Measurements from ENCODE around the gene MAP3K2.

MAP3K2 gene

DNA sequence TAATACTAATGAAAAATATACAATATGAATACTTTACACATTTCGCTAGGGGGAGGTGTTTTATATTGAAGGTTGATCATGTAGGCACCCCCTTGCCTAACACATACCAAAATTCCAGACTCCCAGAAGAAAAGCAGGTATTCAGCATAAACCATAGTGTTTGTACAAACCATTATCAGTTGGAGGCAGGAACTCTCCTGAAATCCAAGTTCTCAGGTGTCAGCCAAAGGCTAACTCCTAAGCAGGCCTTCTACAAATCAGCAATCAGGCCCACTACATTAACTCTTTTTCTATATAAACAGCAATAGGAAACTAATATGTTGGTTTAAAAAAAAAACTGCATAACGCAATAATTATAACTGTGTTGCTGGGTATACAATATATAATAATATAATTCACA is 44.5 kb downstream of the MAP3K2 start:
- no peak overlapping the region for H3K27ac ChIP-seq (ENCODE audit: low read depth, low read length)
- H3K9me3 ChIP-seq (ENCODE audit: control insufficient read depth, insufficient read depth, low read depth, low read length), result no peaks in the 10 kb centered on the region
- H3K4me3 ChIP-seq (ENCODE audit: low read depth, low read length), result no peak overlapping the region
- H3K4me1 ChIP-seq (ENCODE audit: control insufficient read depth, insufficient read depth, low read length), result no peaks in the 10 kb centered on the region
- no peaks in the 10 kb centered on the region for H3K27me3 ChIP-seq (ENCODE audit: control insufficient read depth, insufficient read depth, low read length)
- H3K9ac ChIP-seq (ENCODE audit: low read length), result no peak overlapping the region
- peaks cover 11% of the 10 kb centered on the region for H3K36me3 ChIP-seq (ENCODE audit: control insufficient read depth, insufficient read depth, low read length)

GRCh38 chr2:127342101-127342500 is 45.7 kb downstream of the MAP3K2 start:
- Histone ChIP-seq H3K36me3 (ENCODE audit: control insufficient read depth, insufficient read depth, low read length) (peaks cover 17% of the 10 kb centered on the region), H3K9me3 (ENCODE audit: control insufficient read depth, insufficient read depth, low read depth, low read length) (no peaks in the 10 kb centered on the region), H3K9ac (ENCODE audit: low read length) (no peak overlapping the region), H3K4me3 (ENCODE audit: low read depth, low read length) (no peak overlapping the region), H3K27ac (ENCODE audit: low read depth, low read length) (no peak overlapping the region), H3K27me3 (ENCODE audit: control insufficient read depth, insufficient read depth, low read length) (no peaks in the 10 kb centered on the region), H3K4me1 (ENCODE audit: control insufficient read depth, insufficient read depth, low read length) (no peaks in the 10 kb centered on the region)

DNA sequence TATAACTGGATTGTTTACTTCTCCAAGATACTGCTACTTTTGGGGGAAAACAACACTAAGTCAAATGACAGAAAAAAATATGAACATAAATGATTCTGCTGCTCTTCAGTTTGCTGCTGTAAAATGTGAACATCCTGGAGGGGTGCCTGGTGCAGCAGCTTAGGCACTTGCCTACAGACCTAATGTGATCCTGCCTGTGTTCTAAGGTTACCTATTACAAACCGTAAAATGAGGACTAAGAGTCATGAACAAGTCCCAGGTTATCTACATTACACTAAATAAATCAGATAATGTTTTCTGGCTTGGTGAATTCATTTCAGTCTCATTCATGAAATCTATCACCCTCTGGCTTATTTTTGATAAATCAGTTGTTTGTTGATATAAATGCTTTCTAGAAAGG is 55.4 kb downstream of the MAP3K2 start:
- no peaks in the 10 kb centered on the region for H3K9me3 ChIP-seq (ENCODE audit: control insufficient read depth, insufficient read depth, low read depth, low read length)
- H3K27me3 ChIP-seq (ENCODE audit: control insufficient read depth, insufficient read depth, low read length), result no peaks in the 10 kb centered on the region
- H3K36me3 ChIP-seq (ENCODE audit: control insufficient read depth, insufficient read depth, low read length), result peaks cover 19% of the 10 kb centered on the region
- H3K9ac ChIP-seq (ENCODE audit: low read length), result no peak overlapping the region
- no peak overlapping the region for H3K4me3 ChIP-seq (ENCODE audit: low read depth, low read length)
- H3K27ac ChIP-seq (ENCODE audit: low read depth, low read length), result no peak overlapping the region
- no peaks in the 10 kb centered on the region for H3K4me1 ChIP-seq (ENCODE audit: control insufficient read depth, insufficient read depth, low read length)

GRCh38 chr2:127330753-127331152 is 57.0 kb downstream of the MAP3K2 start:
- Histone ChIP-seq H3K4me1 (ENCODE audit: control insufficient read depth, insufficient read depth, low read length) (no peaks in the 10 kb centered on the region), H3K36me3 (ENCODE audit: control insufficient read depth, insufficient read depth, low read length) (peaks cover 22% of the 10 kb centered on the region), H3K27ac (ENCODE audit: low read depth, low read length) (no peak overlapping the region)

GRCh38 chr2:127326289-127326945 is 61.4 kb downstream of the MAP3K2 start:
- Histone ChIP-seq H3K4me3 (ENCODE audit: low read depth, low read length) (no peak overlapping the region), H3K27me3 (ENCODE audit: control insufficient read depth, insufficient read depth, low read length) (no peaks in the 10 kb centered on the region), H3K9ac (ENCODE audit: low read length) (no peak overlapping the region), H3K27ac (ENCODE audit: low read depth, low read length) (no peak overlapping the region), H3K9me3 (ENCODE audit: control insufficient read depth, insufficient read depth, low read depth, low read length) (no peaks in the 10 kb centered on the region), H3K36me3 (ENCODE audit: control insufficient read depth, insufficient read depth, low read length) (peaks cover 39% of the 10 kb centered on the region), H3K4me1 (ENCODE audit: control insufficient read depth, insufficient read depth, low read length) (no peaks in the 10 kb centered on the region)

More at GRCh38 chr2:127330753-127331152, 57.0 kb downstream of the MAP3K2 start:
- Histone ChIP-seq H3K9ac (ENCODE audit: low read length) (no peak overlapping the region), H3K27me3 (ENCODE audit: control insufficient read depth, insufficient read depth, low read length) (no peaks in the 10 kb centered on the region), H3K4me3 (ENCODE audit: low read depth, low read length) (no peak overlapping the region), H3K9me3 (ENCODE audit: control insufficient read depth, insufficient read depth, low read depth, low read length) (no peaks in the 10 kb centered on the region)

DNA sequence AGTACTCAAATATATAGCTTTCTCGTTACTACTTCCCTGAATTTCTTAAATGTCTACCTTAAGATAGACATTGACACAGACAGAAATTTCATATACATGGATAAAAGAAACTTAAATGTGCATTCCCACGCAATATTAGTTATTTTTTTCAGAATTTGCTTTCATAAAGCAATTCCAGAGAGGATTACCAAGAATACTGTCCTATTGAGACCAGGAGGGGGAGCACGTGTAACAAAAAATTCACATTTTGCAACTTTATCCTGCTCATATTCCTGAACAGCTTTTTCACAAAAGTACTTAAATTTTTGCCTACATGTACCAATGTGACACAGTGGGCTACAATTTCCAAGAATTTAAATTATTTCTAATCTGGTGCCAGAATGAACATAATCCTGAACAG is 63.1 kb downstream of the MAP3K2 start:
- no peaks in the 10 kb centered on the region for H3K4me1 ChIP-seq (ENCODE audit: control insufficient read depth, insufficient read depth, low read length)
- peaks cover 38% of the 10 kb centered on the region for H3K36me3 ChIP-seq (ENCODE audit: control insufficient read depth, insufficient read depth, low read length)
- H3K27me3 ChIP-seq (ENCODE audit: control insufficient read depth, insufficient read depth, low read length), result no peaks in the 10 kb centered on the region
- H3K9ac ChIP-seq (ENCODE audit: low read length), result no peak overlapping the region
- H3K27ac ChIP-seq (ENCODE audit: low read depth, low read length), result no peak overlapping the region
- no peak overlapping the region for H3K4me3 ChIP-seq (ENCODE audit: low read depth, low read length)
- no peaks in the 10 kb centered on the region for H3K9me3 ChIP-seq (ENCODE audit: control insufficient read depth, insufficient read depth, low read depth, low read length)

DNA sequence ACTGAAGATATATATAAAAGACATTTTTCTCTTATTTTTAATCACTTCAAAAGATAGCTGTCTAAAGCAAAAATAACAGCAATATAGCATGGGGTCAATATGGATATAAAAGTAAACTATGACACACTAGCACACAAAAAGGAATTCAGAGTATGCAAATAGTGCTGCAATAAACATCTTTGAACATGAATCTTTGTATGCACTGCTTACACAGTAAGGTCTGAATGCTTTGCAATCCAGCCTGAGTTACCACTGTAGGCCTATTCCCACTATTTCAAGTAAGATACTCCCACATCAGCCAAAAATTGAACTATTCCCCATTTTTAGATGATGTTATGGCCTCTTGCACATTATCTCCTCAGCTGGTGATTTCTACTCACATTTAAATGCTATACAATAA is 66.5 kb downstream of the MAP3K2 start:
- no peak overlapping the region for H3K4me3 ChIP-seq (ENCODE audit: low read depth, low read length)
- H3K27ac ChIP-seq (ENCODE audit: low read depth, low read length), result no peak overlapping the region
- no peaks in the 10 kb centered on the region for H3K4me1 ChIP-seq (ENCODE audit: control insufficient read depth, insufficient read depth, low read length)
- H3K9ac ChIP-seq (ENCODE audit: low read length), result no peak overlapping the region
- H3K27me3 ChIP-seq (ENCODE audit: control insufficient read depth, insufficient read depth, low read length), result no peaks in the 10 kb centered on the region
- no peaks in the 10 kb centered on the region for H3K9me3 ChIP-seq (ENCODE audit: control insufficient read depth, insufficient read depth, low read depth, low read length)
- H3K36me3 ChIP-seq (ENCODE audit: control insufficient read depth, insufficient read depth, low read length), result peaks cover 54% of the 10 kb centered on the region

- no peaks in the 10 kb centered on the region for H3K9me3 ChIP-seq (ENCODE audit: control insufficient read depth, insufficient read depth, low read depth, low read length)
- H3K4me3 ChIP-seq (ENCODE audit: low read depth, low read length), result no peak overlapping the region
- no peaks in the 10 kb centered on the region for H3K27me3 ChIP-seq (ENCODE audit: control insufficient read depth, insufficient read depth, low read length)
- H3K4me1 ChIP-seq (ENCODE audit: control insufficient read depth, insufficient read depth, low read length), result no peaks in the 10 kb centered on the region
- H3K36me3 ChIP-seq (ENCODE audit: control insufficient read depth, insufficient read depth, low read length), result peaks cover 55% of the 10 kb centered on the region
- H3K27ac ChIP-seq (ENCODE audit: low read depth, low read length), result no peak overlapping the region
- H3K9ac ChIP-seq (ENCODE audit: low read length), result no peak overlapping the region
Measured at GRCh38 chr2:127320586-127321275, 67.0 kb downstream of the MAP3K2 start.

GRCh38 chr2:127320067-127320466 is 67.7 kb downstream of the MAP3K2 start:
- peaks cover 55% of the 10 kb centered on the region for H3K36me3 ChIP-seq (ENCODE audit: control insufficient read depth, insufficient read depth, low read length)
- H3K27ac ChIP-seq (ENCODE audit: low read depth, low read length), result no peak overlapping the region
- no peaks in the 10 kb centered on the region for H3K9me3 ChIP-seq (ENCODE audit: control insufficient read depth, insufficient read depth, low read depth, low read length)
- H3K9ac ChIP-seq (ENCODE audit: low read length), result no peak overlapping the region
- no peaks in the 10 kb centered on the region for H3K4me1 ChIP-seq (ENCODE audit: control insufficient read depth, insufficient read depth, low read length)
- no peak overlapping the region for H3K4me3 ChIP-seq (ENCODE audit: low read depth, low read length)
- H3K27me3 ChIP-seq (ENCODE audit: control insufficient read depth, insufficient read depth, low read length), result no peaks in the 10 kb centered on the region

DNA sequence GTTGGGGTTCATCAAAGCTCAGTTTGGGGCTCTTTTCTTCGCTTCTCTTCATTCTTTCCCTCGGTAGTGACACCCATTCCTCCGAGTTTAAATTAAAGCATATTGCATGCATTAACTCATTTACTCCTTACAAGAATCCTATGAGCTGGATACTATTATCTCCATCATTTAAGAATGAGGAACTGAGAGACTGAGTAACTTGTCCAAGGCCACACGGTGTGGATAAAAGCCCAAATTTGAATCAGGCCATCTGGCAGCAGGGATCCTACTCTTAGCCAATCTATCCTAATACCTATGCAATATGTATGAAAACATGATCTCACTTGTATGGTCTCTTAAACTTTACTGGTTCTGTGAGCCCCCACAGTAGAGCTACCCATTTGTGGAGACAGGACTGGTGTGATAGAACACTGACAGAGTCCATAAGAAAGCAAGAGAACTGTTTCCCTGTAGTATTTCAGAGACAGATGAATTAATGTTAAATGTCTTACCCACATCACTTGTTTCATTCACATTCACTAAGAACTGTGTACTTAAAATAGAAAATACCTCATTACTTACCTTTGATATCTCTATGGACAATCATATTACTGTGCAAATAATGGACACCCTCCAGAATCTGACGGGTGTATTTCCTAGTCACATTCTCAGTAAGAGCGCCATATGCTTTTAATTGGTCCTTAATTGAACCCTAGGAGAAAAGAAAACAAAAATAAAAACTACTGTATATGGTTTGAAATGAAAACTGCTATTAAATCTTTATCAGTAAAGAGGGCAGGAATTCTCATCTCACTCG is 73.4 kb downstream of the MAP3K2 start:
- Histone ChIP-seq H3K36me3 (ENCODE audit: control insufficient read depth, insufficient read depth, low read length) (peaks cover 48% of the 10 kb centered on the region), H3K9me3 (ENCODE audit: control insufficient read depth, insufficient read depth, low read depth, low read length) (no peaks in the 10 kb centered on the region), H3K4me1 (ENCODE audit: control insufficient read depth, insufficient read depth, low read length) (no peaks in the 10 kb centered on the region), H3K27ac (ENCODE audit: low read depth, low read length) (no peak overlapping the region), H3K4me3 (ENCODE audit: low read depth, low read length) (no peak overlapping the region), H3K9ac (ENCODE audit: low read length) (no peak overlapping the region), H3K27me3 (ENCODE audit: control insufficient read depth, insufficient read depth, low read length) (no peaks in the 10 kb centered on the region)

GRCh38 chr2:127313406-127313805 is 74.4 kb downstream of the MAP3K2 start:
- Histone ChIP-seq H3K27ac (ENCODE audit: low read depth, low read length) (no peak overlapping the region), H3K4me1 (ENCODE audit: control insufficient read depth, insufficient read depth, low read length) (no peaks in the 10 kb centered on the region), H3K27me3 (ENCODE audit: control insufficient read depth, insufficient read depth, low read length) (no peaks in the 10 kb centered on the region), H3K9me3 (ENCODE audit: control insufficient read depth, insufficient read depth, low read depth, low read length) (no peaks in the 10 kb centered on the region), H3K4me3 (ENCODE audit: low read depth, low read length) (no peak overlapping the region), H3K9ac (ENCODE audit: low read length) (no peak overlapping the region), H3K36me3 (ENCODE audit: control insufficient read depth, insufficient read depth, low read length) (peaks cover 49% of the 10 kb centered on the region)
